HepG2 (cell line): Measurements from ENCODE around the gene ACAD8. TPM values are rescaled to one million over a fixed set of nuclear protein-coding genes. Genes with fewer than 3 reads are reported as not detected.
A peak's percentile ranks its signal among the peaks of the same experiment; 100 is the strongest.

ENCODE experiments used
- ATAC-seq: fragments of 200-7000 bp; cut with Tn5 transposase; 3 replicates; pipeline ENCODE4 v1.9.1; 2020; ENCODE audit warnings: mild to moderate bottlenecking, moderate library complexity
- BruUV-seq: library from RNA; stranded (reverse); fragments of 400-500 nt; replicated peaks from 2 replicates; lab custom pipeline; 2021; lab: Mats Ljungman, UMichigan
- CTCF ChIA-PET: fragments of 300-600 bp; formaldehyde crosslinking; extraction: SDS; loops from one replicate; lab custom pipeline; 2021; ENCODE audit warnings: low total read pairs, inconsistent platforms, low intra/inter-chr PET ratio; lab: Yijun Ruan, JAX
- POLR2A ChIA-PET: fragments of 350-600 bp; sonication (Branson Sonifier 250); formaldehyde crosslinking; loops from one replicate; lab custom pipeline; 2020; ENCODE audit warnings: antibody characterized with exemption, inconsistent platforms; lab: Yijun Ruan, JAX
- DNase-seq: peaks from one replicate; pipeline ENCODE4 v3.0.0-alpha.2; 2015; ENCODE audit warnings: low spot score
- FAIRE-seq: peaks from 3 replicates; lab custom pipeline; 2011; peaks lifted over from hg19 to GRCh38; lab: Jason Lieb, UNC
- H2AFZ ChIP-seq: one replicate; pipeline ENCODE4 v1.6.1; 2011; ENCODE audit warnings: low read length, inconsistent platforms
- H3K27ac ChIP-seq: fragments of 300-600 bp; 3 replicates; pipeline ENCODE4 v1.8.0; 2011; ENCODE audit warnings: mixed run types, mild to moderate bottlenecking, mixed read lengths, low read length, inconsistent platforms; ENCODE audit not compliant: insufficient read depth; ENCODE audit errors: extremely low read length
- H3K27me3 ChIP-seq, 2 experiments: fragments of 200-600 bp in 1 of 2; 2 replicates in 1 of 2; 3 replicates in 1 of 2; pipeline versions ENCODE4 v1.6.0 to v1.8.0; 2011; ENCODE audit warnings: low read length in 2 of 2, mild to moderate bottlenecking in 2 of 2, moderate library complexity in 2 of 2, inconsistent platforms in 1 of 2; ENCODE audit not compliant: insufficient read depth in 2 of 2, control insufficient read depth in 1 of 2
- H3K36me3 ChIP-seq, 2 experiments: fragments of 200-600 bp in 1 of 2; replicated peaks in 1 of 2; 2 replicates in 1 of 2; 3 replicates in 1 of 2; pipeline versions ENCODE4 v1.5.1 to v1.8.0; 2011; ENCODE audit warnings: low read length in 2 of 2, inconsistent platforms in 1 of 2; ENCODE audit not compliant: insufficient read depth in 2 of 2, control insufficient read depth in 1 of 2
- H3K4me1 ChIP-seq: 2 replicates; pipeline ENCODE4 v1.5.1; 2012; ENCODE audit warnings: low read length, inconsistent platforms; ENCODE audit not compliant: insufficient read depth
- H3K4me2 ChIP-seq: 2 replicates; pipeline ENCODE4 v1.6.0; 2011; ENCODE audit warnings: low read depth, low read length, inconsistent platforms
- H3K4me3 ChIP-seq, 3 experiments: fragments of 200-600 bp in 1 of 3; sonication (generic), shearing (Covaris generic) in 1 of 3; replicated peaks in 1 of 3; 2 replicates each; pipeline ENCODE4 v1.5.1; 2011 to 2016; ENCODE audit warnings: low read length in 3 of 3, inconsistent platforms in 2 of 3, low read depth in 2 of 3, mild to moderate bottlenecking in 2 of 3, control low read depth in 1 of 3, mixed read lengths in 1 of 3; ENCODE audit not compliant: insufficient read depth in 1 of 3
- H3K79me2 ChIP-seq: one replicate; pipeline ENCODE4 v1.6.1; 2011; ENCODE audit warnings: low read length, inconsistent platforms; ENCODE audit not compliant: insufficient read depth
- H3K9ac ChIP-seq: 2 replicates; pipeline ENCODE4 v1.6.0; 2011; ENCODE audit warnings: mild to moderate bottlenecking, low read depth, low read length, inconsistent platforms; ENCODE audit not compliant: insufficient read depth
- H3K9me3 ChIP-seq: 2 replicates; pipeline ENCODE4 v1.5.1; 2012; ENCODE audit warnings: mild to moderate bottlenecking, low read length
- H4K20me1 ChIP-seq: 2 replicates; pipeline ENCODE4 v1.6.0; 2011; ENCODE audit warnings: inconsistent platforms, mild to moderate bottlenecking, low read length, moderate library complexity; ENCODE audit not compliant: insufficient read depth
- ELF3 ChIP-seq: IDR thresholded peaks from 2 replicates; pipeline ENCODE4 v1.6.1; 2016; ENCODE audit warnings: missing genetic modification reagents, missing compliant biosample characterization
- FOSL2 ChIP-seq: sonication (generic); formaldehyde crosslinking; IDR thresholded peaks from 2 replicates; pipeline ENCODE4 v1.4.0; 2020; ENCODE audit warnings: missing genetic modification reagents
- MZF1 ChIP-seq: sonication (generic); formaldehyde crosslinking; IDR thresholded peaks from 2 replicates; pipeline ENCODE4 v1.8.1; 2023; ENCODE audit warnings: mild to moderate bottlenecking, missing genetic modification reagents, borderline replicate concordance
- PRPF4 ChIP-seq: fragments of 200-400 bp; formaldehyde crosslinking; IDR thresholded peaks from 2 replicates; pipeline ENCODE4 v1.6.1; 2016; ENCODE audit warnings: low read length, low read depth; ENCODE audit not compliant: poor library complexity, severe bottlenecking
- RAD21 ChIP-seq: fragments of 450-650 bp; formaldehyde crosslinking; IDR thresholded peaks from 2 replicates; pipeline ENCODE4 v1.5.0; 2020; ENCODE audit warnings: mild to moderate bottlenecking
- SMC3 ChIP-seq: IDR thresholded peaks from 2 replicates; pipeline ENCODE4 v1.6.1; 2011; ENCODE audit warnings: low read length, improper control_type of control experiment
- STAG1 ChIP-seq: sonication (generic); formaldehyde crosslinking; IDR thresholded peaks from 2 replicates; pipeline ENCODE4 v1.4.0; 2020; ENCODE audit warnings: missing genetic modification reagents
- ZBTB21 ChIP-seq: sonication (generic); formaldehyde crosslinking; IDR thresholded peaks from 2 replicates; pipeline ENCODE4 v1.4.0; 2020; ENCODE audit warnings: missing genetic modification reagents
- ZFP1 ChIP-seq: IDR thresholded peaks from 2 replicates; pipeline ENCODE4 v1.6.1; 2016
- WGBS: methylation state at CpG from one replicate; pipeline ENCODE4 v1.1.6; 2017; ENCODE audit warnings: low lambda C conversion rate; 5-methylcytosine and 5-hydroxymethylcytosine counted together
- in situ Hi-C: cut with HindIII; loops from 2 replicates; pipeline ENCODE4 v1.10.0; 2017; ENCODE audit warnings: low pct_unique_long_range_greater_than_20kb; ENCODE audit not compliant: extremely low pct_ligation_motif_present
- intact Hi-C: fragments of 100-400 bp; cut with micrococcal nuclease; formaldehyde crosslinking; loops from one replicate; pipeline ENCODE4 v1.10.0; 2022; ENCODE audit not compliant: unreplicated experiment
- polyA plus RNA-seq, 8 experiments: library from polyadenylated mRNA; depleted of rRNA in 3 of 8; stranded (reverse) in 7 of 8; unstranded in 1 of 8; fragments of >200 nt; fragmentation: Illumina TruSeq in 4 of 8; extraction: Trizol in 4 of 8; gene quantifications; 2 replicates each; pipeline versions ENCODE4 v1.2.1 to v1.2.3, GENCODE V29; 2011 to 2016; ENCODE audit warnings: low read depth in 4 of 8, missing spikeins in 1 of 8, mixed read lengths in 1 of 8; ENCODE audit not compliant: insufficient read depth in 1 of 8
- total RNA-seq, 5 experiments: library from RNA; depleted of rRNA; stranded (reverse); fragments of >200 nt; fragmentation: Illumina TruSeq; extraction: Trizol; gene quantifications; 2 replicates each; pipeline ENCODE4 v1.2.3, GENCODE V29; 2016; ENCODE audit warnings: low read depth in 1 of 5
- TF ChIP-seq, protein P1 (sequence below): sonication (generic); formaldehyde crosslinking; IDR thresholded peaks from 2 replicates; pipeline ENCODE4 v1.4.0; 2020; ENCODE audit warnings: missing genetic modification reagents
- TF ChIP-seq, protein P2 (sequence below): sonication (generic); formaldehyde crosslinking; IDR thresholded peaks from 2 replicates; pipeline ENCODE4 v1.5.0; 2020; ENCODE audit warnings: mild to moderate bottlenecking, missing genetic modification reagents, moderate library complexity
- TF ChIP-seq, protein P3 (sequence below): sonication (generic); formaldehyde crosslinking; IDR thresholded peaks from 2 replicates; pipeline ENCODE4 v1.8.0; 2022; ENCODE audit warnings: missing genetic modification reagents, mild to moderate bottlenecking, inconsistent platforms, borderline replicate concordance
- TF ChIP-seq, protein P4 (sequence below): IDR thresholded peaks from 2 replicates; pipeline ENCODE4 v1.6.1; 2016; ENCODE audit warnings: mild to moderate bottlenecking

The ACAD8 gene
- total and polyA plus RNA-seq, 2 of the 13 experiments (the other 11 are each of a cell fraction or from before 2014, with no cell fraction given), result 13.5 to 20.3 TPM

- CTCF ChIA-PET, result interaction anchor here (0.8 to 1.7 kb wide), 2 partner anchors 37 to 54 kb away, joined by 3 to 15 read pairs; no protein-coding TSS in a partner anchor
- H3K36me3 ChIP-seq, result peaks cover 11 to 81% of the 10 kb centered on the region in 2 experiments
Measured at GRCh38 chr11:134207538-134208239, 45.7 kb upstream of the ACAD8 start.

More at GRCh38 chr11:134207538-134208239, 45.7 kb upstream of the ACAD8 start:
- Histone ChIP-seq H3K79me2 (peaks cover 3% of the 10 kb centered on the region), H3K4me3 (no peak overlapping the region), H3K9me3 (no peaks in the 10 kb centered on the region), H3K27ac (no peak overlapping the region), H4K20me1 (no peaks in the 10 kb centered on the region; the same call in 1 of the 2 replicates), H3K4me2 (no peak overlapping the region), H2AFZ (no peak overlapping the region), H3K4me1 (peaks cover under 1% of the 10 kb centered on the region; the same call in 1 of the 2 replicates), H3K9ac (no peak overlapping the region), H3K27me3 (no peaks in the 10 kb centered on the region)
- in situ Hi-C loops, result no loop called here
- POLR2A ChIA-PET, result interaction anchor here (4.1 kb wide), 1 partner anchor 17 kb away, joined by 17 read pairs; the partner anchor contains the start of genes NCAPD3 and VPS26B
- DNase-seq (peak; percentile 9), FAIRE-seq (no peak), ATAC-seq (peak; percentile 51)
- no TSS peak for BruUV-seq
- TF ChIP-seq SMC3 (0 out of 2 replicates have a peak, but pooled peaks have one; percentile 4), ELF3 (CRISPR knock-in tag) (no peak), PRPF4 (no peak), MZF1 (CRISPR knock-in tag) (no peak), STAG1 (CRISPR knock-in tag) (peak; percentile 70), RAD21 (CRISPR knock-in tag) (peak; percentile 43; the same call in 1 of the 2 replicates), ZBTB21 (CRISPR knock-in tag) (no peak), ZFP1 (CRISPR knock-in tag) (no peak), FOSL2 (CRISPR knock-in tag) (0 out of 2 replicates have a peak, but pooled peaks have one; percentile 13)
- TF ChIP-seq, protein P1, sequence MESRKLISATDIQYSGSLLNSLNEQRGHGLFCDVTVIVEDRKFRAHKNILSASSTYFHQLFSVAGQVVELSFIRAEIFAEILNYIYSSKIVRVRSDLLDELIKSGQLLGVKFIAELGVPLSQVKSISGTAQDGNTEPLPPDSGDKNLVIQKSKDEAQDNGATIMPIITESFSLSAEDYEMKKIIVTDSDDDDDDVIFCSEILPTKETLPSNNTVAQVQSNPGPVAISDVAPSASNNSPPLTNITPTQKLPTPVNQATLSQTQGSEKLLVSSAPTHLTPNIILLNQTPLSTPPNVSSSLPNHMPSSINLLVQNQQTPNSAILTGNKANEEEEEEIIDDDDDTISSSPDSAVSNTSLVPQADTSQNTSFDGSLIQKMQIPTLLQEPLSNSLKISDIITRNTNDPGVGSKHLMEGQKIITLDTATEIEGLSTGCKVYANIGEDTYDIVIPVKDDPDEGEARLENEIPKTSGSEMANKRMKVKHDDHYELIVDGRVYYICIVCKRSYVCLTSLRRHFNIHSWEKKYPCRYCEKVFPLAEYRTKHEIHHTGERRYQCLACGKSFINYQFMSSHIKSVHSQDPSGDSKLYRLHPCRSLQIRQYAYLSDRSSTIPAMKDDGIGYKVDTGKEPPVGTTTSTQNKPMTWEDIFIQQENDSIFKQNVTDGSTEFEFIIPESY, result peak; percentile 73; the same call in 1 of the 2 replicates
- TF ChIP-seq, protein P2, sequence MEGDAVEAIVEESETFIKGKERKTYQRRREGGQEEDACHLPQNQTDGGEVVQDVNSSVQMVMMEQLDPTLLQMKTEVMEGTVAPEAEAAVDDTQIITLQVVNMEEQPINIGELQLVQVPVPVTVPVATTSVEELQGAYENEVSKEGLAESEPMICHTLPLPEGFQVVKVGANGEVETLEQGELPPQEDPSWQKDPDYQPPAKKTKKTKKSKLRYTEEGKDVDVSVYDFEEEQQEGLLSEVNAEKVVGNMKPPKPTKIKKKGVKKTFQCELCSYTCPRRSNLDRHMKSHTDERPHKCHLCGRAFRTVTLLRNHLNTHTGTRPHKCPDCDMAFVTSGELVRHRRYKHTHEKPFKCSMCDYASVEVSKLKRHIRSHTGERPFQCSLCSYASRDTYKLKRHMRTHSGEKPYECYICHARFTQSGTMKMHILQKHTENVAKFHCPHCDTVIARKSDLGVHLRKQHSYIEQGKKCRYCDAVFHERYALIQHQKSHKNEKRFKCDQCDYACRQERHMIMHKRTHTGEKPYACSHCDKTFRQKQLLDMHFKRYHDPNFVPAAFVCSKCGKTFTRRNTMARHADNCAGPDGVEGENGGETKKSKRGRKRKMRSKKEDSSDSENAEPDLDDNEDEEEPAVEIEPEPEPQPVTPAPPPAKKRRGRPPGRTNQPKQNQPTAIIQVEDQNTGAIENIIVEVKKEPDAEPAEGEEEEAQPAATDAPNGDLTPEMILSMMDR, result peak; percentile 77
- TF ChIP-seq, protein P3, sequence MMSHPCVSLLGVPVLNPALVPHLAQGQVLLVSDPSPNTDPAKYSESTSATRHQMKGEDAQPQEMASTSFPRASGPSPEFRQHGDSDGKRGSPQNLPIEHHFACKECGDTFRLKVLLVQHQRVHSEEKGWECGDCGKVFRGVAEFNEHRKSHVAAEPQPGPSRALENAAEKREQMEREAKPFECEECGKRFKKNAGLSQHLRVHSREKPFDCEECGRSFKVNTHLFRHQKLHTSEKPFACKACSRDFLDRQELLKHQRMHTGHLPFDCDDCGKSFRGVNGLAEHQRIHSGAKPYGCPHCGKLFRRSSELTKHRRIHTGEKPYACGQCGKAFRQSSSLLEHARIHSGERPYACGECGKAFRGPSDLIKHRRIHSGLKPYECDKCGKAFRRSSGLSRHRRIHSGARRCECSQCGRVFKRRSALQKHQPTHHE (CRISPR knock-in tag), result no peak
- TF ChIP-seq, protein P4, sequence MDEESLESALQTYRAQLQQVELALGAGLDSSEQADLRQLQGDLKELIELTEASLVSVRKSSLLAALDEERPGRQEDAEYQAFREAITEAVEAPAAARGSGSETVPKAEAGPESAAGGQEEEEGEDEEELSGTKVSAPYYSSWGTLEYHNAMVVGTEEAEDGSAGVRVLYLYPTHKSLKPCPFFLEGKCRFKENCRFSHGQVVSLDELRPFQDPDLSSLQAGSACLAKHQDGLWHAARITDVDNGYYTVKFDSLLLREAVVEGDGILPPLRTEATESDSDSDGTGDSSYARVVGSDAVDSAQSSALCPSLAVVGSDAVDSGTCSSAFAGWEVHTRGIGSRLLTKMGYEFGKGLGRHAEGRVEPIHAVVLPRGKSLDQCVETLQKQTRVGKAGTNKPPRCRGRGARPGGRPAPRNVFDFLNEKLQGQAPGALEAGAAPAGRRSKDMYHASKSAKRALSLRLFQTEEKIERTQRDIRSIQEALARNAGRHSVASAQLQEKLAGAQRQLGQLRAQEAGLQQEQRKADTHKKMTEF, result 0 out of 2 replicates have a peak, but pooled peaks have one; percentile 24
- TF ChIP-seq, all 625 proteins: peak for 7
- intact Hi-C loops, result loop anchor here (1.0 to 2.0 kb wide), 2 partner anchors 17 to 37 kb away; partner anchors contain the start of gene VPS26B
- WGBS, result 88% methylated on average over 16 of the region's 16 CpGs
